ENCODE data around the gene FBXW12. TPM values are rescaled to one million over a fixed set of nuclear protein-coding genes. Genes with fewer than 3 reads are reported as not detected.
A peak's percentile ranks its signal among the peaks of the same experiment; 100 is the strongest.

FBXW12 gene
- total and polyA plus RNA-seq, 3 donors from 2014 or later = 0.81 to 2.0 (median 0.98) TPM

DNA sequence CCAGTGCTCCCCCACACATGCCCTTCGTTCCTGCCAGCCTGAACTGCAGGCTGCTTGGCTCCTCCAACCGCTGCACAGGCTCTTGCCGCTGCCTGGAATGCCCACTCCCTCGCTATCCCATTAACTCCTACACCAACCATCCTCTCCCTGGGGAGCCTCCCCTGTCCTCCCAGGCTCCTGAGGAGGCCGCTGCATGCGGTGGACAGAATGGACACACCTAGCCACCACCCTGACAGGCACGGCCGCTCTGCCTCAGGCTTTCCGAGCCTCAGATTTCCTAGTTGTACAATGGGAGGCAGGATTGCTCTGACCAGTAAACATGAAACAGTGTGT, 55.6 kb downstream of the FBXW12 start:
- WGBS, 2 donors = 48 to 75% methylated on average over 9 of the region's 9 CpGs
- H3K9me3 ChIP-seq = no peaks in the 10 kb centered on the region
- DNase-seq = peak; percentile 46
- peak overlapping the region; percentile 21 to 91 for H3K27ac ChIP-seq
- no peaks in the 10 kb centered on the region for H3K36me3 ChIP-seq (ENCODE audit: low read depth, missing control alignments)
- H3K4me3 ChIP-seq = no peak overlapping the region
- peaks cover 50% of the 10 kb centered on the region for H3K4me1 ChIP-seq
- no peaks in the 10 kb centered on the region for H3K27me3 ChIP-seq
- TF ChIP-seq POLR2A (IDR thresholded peaks at IDR 0.05) = no peak
- TF ChIP-seq, protein P1, sequence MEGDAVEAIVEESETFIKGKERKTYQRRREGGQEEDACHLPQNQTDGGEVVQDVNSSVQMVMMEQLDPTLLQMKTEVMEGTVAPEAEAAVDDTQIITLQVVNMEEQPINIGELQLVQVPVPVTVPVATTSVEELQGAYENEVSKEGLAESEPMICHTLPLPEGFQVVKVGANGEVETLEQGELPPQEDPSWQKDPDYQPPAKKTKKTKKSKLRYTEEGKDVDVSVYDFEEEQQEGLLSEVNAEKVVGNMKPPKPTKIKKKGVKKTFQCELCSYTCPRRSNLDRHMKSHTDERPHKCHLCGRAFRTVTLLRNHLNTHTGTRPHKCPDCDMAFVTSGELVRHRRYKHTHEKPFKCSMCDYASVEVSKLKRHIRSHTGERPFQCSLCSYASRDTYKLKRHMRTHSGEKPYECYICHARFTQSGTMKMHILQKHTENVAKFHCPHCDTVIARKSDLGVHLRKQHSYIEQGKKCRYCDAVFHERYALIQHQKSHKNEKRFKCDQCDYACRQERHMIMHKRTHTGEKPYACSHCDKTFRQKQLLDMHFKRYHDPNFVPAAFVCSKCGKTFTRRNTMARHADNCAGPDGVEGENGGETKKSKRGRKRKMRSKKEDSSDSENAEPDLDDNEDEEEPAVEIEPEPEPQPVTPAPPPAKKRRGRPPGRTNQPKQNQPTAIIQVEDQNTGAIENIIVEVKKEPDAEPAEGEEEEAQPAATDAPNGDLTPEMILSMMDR (IDR thresholded peaks at IDR 0.05) = no peak
- intact Hi-C loops (cut with DNase I; ENCODE audit: low total_unique reads) = no loop called here

DNA sequence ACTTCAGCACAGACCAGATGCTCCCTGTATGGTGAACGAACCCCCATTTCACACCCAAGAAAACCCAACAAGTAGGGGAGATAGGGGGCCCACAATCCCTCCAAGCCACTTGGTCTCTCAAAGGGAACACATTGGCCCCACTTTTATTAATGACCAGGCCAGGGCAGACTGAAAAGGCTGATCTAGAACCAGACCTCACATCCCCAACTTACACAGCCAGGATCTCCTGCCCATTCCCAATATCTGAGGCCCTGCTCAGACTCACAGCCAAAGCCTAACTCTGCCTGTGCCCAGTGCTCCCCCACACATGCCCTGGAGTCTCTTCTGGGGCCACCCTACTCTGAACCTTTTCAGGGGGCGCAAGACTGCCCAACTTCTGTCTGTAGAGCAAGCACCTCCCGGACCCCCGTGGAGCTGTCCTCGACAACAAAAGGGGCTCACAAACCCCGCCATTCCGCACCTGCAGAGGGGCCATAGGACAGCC, 56.1 kb downstream of the FBXW12 start:
- Histone ChIP-seq H3K36me3 (ENCODE audit: low read depth, missing control alignments) (no peaks in the 10 kb centered on the region), H3K4me1 (peaks cover 50% of the 10 kb centered on the region), H3K27ac (peak overlapping the region; percentile 71 to 91), H3K27me3 (no peaks in the 10 kb centered on the region), H3K9me3 (no peaks in the 10 kb centered on the region), H3K4me3 (peak overlapping the region; percentile 75 to 80)
- intact Hi-C loops (cut with DNase I; ENCODE audit: low total_unique reads) = no loop called here
- TF ChIP-seq, protein P1 (IDR thresholded peaks at IDR 0.05) = no peak
- no peak for TF ChIP-seq POLR2A (IDR thresholded peaks at IDR 0.05)
- 49 to 65% methylated on average over 4 to 7 of the region's 7 CpGs for WGBS, 2 donors
- DNase-seq = no peak

GRCh38 chr3:48428572-48429316, 56.7 kb downstream of the FBXW12 start:
- intact Hi-C loops (cut with DNase I; ENCODE audit: low total_unique reads) = no loop called here
- H3K4me3 ChIP-seq = peak overlapping the region; percentile 75 to 80
- TF ChIP-seq, protein P1 (IDR thresholded peaks at IDR 0.05) = no peak
- no peak for TF ChIP-seq POLR2A (IDR thresholded peaks at IDR 0.05)
- peak; percentile 65 for DNase-seq
- H3K9me3 ChIP-seq = no peaks in the 10 kb centered on the region
- WGBS, 2 donors = 5 to 20% methylated on average over 1 to 32 of the region's 60 CpGs
- peaks cover 55% of the 10 kb centered on the region for H3K4me1 ChIP-seq
- no peaks in the 10 kb centered on the region for H3K27me3 ChIP-seq
- peak overlapping the region; percentile 71 to 91 for H3K27ac ChIP-seq
- no peaks in the 10 kb centered on the region for H3K36me3 ChIP-seq (ENCODE audit: low read depth, missing control alignments)

DNA sequence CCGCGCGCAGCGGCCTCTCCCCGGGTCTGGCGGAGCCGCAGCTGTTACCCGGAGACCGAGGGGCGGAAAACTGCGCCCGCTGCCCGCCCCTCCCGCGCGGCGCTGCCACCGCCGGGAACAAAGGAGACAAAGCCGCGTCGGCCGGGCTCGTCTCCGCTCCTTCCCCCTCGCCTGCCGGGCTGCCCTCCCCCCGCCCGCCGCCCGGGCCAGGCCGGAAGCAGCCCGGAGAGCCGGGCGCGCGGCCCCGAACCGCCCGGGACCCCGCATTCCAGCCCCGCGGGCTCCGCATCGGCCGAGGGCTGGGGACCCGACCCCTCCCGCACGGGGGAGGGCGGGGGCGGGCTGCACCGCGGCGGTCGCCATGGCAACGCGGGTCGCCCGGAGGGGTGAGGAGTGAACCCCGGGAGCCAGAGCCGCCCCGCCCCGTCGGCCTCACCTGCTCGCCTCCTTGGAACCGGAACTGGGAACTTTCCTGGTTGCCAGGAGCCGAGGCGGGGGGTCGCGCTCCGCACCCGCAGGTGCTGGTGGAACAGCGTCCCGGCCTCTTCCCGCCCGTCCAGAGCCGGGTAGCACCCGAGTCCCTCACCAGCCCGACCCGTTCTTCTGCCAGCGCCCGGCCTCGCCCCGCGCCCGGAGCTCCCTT, 57.4 kb downstream of the FBXW12 start:
- Histone ChIP-seq H3K4me3 (peak overlapping the region; percentile 75 to 80), H3K27me3 (no peaks in the 10 kb centered on the region), H3K36me3 (ENCODE audit: low read depth, missing control alignments) (no peaks in the 10 kb centered on the region), H3K4me1 (peaks cover 62% of the 10 kb centered on the region), H3K27ac (peak overlapping the region; percentile 71 to 91), H3K9me3 (no peaks in the 10 kb centered on the region)
- 0% methylated on average over 10 to 70 of the region's 86 CpGs for WGBS, 2 donors
- DNase-seq = peak; percentile 60
- intact Hi-C loops (cut with DNase I; ENCODE audit: low total_unique reads) = no loop called here
- no peak for TF ChIP-seq POLR2A (IDR thresholded peaks at IDR 0.05)
- TF ChIP-seq, protein P1 (IDR thresholded peaks at IDR 0.05) = no peak

Data from testis (tissue), 3 donors.